Measurements from ENCODE around the gene TSHZ1.
"Not testable (repeated sequence)": the region's sequence is repeated elsewhere in the genome, so short reads cannot be mapped to it uniquely, and the experiment has no call there.

TSHZ1 gene

DNA sequence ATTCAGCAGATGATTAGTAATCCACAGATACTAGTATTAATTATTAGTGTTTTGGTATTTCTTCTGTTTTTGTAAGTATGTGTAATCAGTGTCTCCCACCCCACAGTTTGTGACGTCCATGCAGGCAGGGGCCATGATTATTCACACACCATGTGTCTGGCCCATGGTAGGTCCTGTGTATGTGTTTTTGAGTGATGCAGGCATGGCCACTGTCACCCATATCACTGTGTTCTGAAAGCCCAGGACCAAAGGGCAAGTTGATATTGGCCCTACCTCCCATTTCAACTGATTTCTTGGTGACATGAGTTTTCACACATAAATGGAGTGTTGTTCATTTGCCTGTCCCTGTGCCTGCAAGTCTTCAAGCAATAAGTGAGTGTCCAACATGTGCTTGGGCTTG is 104.0 kb downstream of the TSHZ1 start:
- DNase-seq (ENCODE audit: low read depth in 2 of 2), result no peak

DNA sequence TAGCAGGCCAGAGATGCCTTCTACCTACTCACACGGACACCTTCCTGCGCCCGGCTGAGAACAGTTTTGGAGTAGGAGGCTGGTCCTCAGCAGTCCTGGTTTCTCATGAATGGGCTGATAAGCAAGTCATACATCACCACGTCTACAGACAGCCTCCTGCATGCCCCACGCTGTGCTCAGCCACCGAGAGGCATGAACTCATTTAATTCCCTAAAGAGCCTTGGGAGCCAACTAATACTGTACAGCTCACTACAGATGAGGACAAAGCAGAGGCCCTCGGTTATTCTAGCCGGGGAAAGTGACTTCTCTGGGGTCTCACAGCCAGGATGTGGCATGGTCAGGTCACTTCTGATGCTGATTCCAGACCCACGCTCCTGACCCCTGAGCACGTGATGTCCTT is 105.6 kb downstream of the TSHZ1 start:
- no peak for DNase-seq (ENCODE audit: low read depth in 2 of 2)

DNA sequence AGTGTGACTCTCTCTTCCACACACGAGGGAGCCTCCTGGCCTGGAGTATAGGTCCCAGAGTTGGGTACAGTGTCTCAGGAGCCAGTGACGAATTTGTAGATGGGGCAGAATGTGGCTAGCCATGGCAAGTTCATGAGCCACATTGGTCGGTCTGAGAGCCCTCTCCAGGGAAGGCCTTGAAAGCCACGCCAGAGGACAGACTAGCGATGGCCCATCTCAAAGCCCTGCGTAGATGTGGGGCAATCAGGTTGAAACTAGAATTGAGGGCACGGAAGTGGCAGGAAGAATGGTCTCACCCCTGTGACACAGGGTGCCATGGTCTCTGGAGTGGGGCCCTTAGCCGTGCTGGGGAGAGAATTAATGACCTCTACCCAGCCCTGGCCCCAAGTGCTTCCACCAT is 106.2 kb downstream of the TSHZ1 start:
- DNase-seq (ENCODE audit: low read depth in 2 of 2), result no peak

DNA sequence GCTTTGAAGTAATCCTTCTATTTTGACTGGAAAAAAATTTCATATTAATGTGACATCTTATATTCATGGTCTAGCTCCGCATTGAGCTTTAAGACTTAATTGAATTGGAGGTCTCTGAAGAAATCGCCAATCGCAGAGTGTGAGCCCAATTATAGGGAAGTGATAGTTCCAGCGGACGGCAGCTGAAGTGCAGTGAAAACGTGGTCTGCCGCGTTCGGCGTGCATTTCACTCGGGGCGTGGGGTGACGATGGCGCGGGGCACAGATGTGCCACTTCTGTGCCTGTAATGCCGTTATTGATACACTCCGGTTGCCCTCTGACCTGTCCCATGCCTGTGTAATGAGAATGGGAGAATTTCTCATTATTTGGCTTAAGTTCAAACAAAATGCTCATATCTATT is 106.7 kb downstream of the TSHZ1 start:
- DNase-seq (ENCODE audit: low read depth in 2 of 2), result no peak

DNA sequence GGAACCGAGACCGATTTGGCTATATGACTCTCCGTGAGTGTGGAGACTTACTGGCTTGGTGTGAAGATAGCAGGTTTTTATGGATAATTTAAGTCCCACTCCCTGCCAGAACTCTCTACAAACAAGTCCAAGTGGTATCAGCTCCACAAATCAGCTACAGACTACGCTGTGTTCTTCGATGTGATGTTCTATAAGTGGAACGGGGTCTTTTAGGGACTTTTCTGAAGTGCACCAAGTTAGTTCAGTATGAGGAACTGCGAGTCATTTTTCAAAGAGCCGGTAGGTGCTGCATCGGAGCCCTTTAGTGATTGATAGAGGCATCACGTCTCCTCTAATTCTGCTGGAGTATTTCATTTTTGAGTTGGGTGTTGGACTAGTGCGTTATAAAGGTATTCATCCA is 107.1 kb downstream of the TSHZ1 start:
- DNase-seq (ENCODE audit: low read depth in 2 of 2), result no peak

DNA sequence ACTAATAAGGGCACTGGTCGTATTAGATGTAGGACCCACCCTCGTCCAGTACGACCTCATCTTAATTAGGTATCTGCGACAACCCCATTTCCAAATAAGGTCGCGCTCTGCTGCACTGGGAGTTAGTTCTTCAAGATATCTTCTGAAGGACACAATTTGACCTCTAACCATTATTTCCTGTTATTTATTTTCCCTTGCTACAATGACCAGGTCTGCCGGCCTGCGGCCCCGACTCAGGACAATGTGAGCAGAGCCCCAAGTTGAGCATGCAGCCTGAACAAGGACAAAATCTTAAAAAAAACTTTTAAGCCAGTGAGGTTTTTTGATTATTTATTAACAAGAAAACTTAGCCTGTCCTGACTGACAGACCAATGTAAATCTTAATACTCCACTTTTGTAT is 109.3 kb downstream of the TSHZ1 start:
- no peak for DNase-seq (ENCODE audit: low read depth in 2 of 2)

DNA sequence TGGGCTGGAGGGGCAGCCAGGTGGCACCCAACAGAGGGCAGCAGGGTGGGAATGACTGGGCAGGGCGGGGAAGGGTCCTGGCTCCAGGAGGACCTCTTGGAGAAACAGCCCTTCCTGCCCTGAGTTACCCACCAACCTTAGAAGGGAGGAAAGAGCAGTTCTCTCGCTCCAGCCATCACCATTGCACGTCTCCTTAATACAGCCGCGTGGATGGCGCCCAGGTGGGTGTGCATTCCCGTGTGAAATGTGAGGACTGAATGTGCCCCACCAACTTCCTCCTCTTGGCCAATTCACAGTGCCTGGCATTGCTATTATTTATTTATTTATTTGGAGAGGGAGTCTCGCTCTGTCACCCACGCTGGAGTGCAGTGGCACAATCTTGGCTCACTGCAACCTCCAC is 109.9 kb downstream of the TSHZ1 start:
- DNase-seq (ENCODE audit: low read depth in 2 of 2), result no peak

DNA sequence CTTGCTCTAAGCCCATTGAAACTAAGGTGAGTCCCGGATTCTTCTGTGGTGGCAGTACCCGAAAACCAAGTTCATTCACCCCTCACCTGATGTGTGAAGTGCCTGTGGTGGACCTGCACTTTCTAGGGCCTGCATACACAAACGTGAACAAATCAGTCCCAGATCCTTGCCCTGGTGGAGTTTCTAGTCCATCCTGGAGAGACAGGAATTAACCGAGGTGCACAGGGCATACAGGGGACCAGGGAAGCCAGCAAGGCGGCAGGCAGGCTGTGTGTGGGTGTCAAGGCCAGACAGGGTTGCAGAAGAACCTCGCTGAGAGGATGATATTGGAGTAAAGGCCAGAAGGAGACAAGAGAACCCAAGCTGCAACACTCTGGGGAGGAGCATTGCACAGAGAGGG is 110.8 kb downstream of the TSHZ1 start:
- DNase-seq (ENCODE audit: low read depth in 2 of 2), result no peak

DNA sequence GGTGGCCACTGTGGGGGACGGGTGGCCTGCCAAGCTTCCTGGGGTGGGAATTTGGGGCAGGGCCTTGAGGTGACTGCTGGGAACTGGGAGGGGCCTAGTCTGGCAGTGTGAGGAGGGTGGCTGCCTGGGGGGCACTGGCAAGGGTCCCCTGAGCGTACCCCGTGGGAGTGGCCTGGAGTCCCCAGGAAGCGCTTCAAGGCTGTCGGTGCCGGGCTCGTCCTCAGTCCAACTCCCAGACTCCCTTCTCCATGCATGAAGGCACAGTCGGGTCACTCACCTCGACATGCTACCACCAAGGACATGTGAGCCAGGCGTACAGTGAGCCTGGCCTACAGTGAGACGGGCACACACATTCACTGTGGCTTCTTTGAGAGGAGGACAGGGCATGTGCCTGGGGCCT is 111.6 kb downstream of the TSHZ1 start:
- DNase-seq (ENCODE audit: low read depth in 2 of 2), result no peak

DNA sequence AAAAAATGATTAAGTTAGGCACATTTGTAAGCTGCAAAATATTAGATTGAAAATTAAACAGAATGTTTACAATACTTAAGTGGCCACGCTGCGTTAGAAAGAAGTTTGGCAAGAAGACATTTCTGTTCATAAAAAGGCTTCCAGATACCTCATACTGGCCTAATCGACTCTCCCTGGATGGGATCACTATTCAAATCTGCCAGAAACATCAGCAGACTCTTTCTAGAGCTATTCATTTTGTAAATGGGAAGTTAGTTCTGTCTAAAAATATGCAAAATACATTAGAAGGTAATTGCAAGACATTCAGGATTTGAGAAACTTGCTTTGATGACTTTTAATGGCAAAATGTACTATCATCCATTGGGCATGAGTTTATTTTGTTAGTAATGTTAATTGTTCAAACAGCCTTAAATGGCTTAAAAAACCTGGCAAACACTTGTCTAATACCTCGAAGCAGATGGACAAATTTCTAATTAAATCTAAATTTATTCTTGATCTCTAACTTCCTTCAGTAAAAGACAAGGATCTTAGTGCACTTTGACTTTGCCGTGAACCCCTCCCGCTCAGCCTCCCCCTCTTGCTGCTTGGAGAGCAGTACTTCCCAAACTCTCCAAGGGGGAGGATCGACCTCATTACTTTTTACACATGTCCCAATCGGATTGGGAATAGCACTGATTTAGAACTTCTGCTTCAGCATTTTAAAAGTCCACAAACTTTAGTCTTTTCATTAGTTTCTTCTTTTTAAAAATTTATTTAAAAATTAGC is 113.4 kb downstream of the TSHZ1 start:
- DNase-seq (ENCODE audit: low read depth in 2 of 2), result no peak

DNA sequence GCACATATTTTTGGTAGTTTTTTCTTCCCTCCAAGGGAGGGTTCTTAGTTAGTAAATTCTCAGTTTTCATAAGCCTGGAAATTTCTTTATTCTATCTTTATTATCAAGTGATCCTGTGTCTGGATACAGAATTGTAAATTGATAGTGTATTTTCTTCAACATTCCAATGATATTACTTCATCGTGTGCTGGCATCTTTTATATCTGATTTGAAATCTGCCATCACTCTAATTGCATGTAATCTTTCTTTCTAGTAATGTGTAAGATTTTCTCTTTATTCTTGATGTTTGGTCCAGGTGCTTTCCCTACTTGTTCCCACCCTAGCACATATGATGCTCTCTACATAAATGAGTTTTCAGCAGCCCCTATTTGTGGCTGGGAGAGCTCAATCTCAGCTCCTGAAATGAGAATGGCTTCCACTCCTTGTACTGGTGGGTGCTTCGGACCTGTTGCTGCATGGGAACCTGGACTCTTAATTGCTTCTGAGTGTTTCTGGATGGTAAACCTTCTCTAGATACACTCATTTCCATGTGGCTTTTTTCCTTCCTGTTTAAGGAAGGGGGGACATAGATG is 114.2 kb downstream of the TSHZ1 start:
- DNase-seq (ENCODE audit: low read depth in 2 of 2), result no peak

DNA sequence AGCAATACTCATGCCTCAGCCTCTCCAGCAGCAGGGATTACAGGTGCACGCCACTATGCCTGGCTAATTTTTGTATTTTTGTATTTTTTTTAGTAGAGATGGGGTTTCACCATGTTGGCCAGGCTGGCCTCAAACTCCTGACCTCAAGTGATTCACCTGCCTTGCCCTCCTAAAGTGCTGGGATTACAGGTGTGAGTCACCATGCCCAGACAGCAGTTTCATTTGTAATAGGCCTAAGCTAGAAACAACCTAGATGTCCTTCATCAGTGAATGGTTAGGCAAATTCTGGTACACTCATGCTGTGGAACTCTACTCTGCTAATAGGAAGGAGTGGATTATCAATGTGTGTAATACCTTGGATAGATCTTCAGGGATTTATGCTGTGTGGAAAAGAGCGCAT is 119.2 kb downstream of the TSHZ1 start:
- not testable (repeated sequence) for DNase-seq (ENCODE audit: low read depth in 2 of 2)

DNA sequence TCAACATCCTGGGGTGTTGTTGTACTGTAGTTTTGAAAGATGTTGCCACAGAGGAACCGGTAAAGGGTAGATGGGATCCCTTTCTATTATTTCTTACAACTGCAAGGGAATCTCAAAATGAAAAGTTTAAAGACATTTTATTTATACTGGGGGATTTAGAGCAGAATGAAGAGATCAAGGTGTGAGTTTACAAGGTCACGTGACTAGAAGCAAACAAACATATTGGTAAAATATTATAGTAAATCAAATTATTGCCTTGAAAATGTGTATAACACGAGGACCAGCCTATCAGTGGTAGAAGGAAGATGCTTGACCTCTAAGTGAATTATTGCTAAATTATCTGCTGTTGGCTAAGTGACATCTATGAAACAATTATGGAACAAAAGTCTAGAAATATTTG is 119.7 kb downstream of the TSHZ1 start:
- no peak for DNase-seq (ENCODE audit: low read depth in 2 of 2)

DNA sequence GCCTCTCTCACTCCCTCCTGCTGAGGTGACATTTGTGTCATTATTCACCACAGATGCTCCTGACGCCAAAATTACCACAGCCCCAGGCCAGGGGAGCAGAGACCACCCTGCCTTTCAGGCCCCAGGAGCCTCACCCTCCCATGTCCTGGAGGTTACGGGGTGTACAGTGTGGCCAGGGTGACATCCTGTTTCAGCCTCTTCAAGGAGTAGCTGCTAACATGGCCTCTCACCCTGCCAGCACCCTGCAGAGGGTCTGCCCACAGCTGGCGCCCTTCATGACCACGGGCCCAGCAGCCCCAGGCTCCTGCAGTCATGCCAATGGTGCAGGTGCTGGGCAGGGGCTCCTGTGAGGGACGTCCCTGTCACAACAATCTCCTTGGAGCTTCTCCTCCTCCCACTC is 124.3 kb downstream of the TSHZ1 start:
- DNase-seq (ENCODE audit: low read depth in 2 of 2), result no peak

DNA sequence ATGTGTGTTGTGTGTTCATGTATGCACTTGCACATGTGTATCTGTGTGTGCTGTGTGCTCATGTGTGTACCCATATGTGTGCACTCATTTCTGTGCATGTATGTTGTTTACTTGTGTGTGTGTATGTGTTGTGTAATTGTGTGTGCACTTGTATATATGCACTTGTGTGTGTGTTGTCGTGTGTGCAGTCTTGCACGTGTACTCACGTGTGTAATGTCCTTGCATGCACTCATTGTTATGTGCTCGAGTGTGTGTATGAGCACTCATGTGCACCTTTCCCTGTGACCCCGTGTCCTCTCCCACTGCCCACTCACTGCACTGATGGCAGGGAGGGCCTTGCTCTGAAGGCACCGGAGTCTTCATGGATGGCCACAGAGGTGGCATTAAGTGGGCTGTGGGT is 124.9 kb downstream of the TSHZ1 start:
- DNase-seq (ENCODE audit: low read depth in 2 of 2), result no peak

DNA sequence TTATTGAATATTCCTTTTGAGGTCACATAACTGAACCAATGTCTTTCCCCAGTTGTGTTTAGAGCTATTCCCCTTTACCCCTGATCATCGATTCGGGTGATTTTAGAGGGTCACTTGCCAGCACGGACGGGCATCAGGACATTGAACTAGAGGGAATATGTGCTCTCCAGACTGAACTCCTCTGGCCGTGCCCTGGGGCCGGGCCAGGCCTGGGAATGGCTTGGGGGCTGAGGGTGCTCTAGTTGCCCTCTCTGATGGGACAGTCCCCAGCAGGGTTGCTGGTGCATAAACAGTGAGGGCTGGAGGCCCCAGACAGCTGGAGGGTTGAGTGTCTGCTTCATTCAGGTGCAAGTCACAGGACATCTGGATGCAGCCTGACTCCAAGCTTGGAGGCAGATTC is 126.2 kb downstream of the TSHZ1 start:
- no peak for DNase-seq (ENCODE audit: low read depth in 2 of 2)

DNA sequence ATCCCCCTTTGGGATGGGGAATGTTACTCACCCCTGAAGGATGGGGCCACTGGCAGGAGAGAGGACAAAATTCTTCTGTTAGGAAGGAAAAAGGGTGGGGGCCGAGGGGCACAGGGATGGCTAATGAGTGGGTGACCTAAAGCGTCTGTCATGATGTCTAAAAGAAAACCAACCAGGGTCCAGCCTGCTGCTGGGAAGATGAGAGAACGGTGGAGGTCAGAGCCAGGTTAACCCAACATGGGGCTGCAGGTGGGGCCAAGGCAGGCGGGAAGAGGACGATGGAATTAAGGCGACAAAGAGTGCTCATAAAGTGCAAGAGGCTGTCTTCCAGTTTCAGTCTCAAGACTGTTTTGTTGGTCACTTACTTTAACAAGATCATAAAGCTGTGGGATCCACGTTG is 126.8 kb downstream of the TSHZ1 start:
- no peak for DNase-seq (ENCODE audit: low read depth in 2 of 2)

DNA sequence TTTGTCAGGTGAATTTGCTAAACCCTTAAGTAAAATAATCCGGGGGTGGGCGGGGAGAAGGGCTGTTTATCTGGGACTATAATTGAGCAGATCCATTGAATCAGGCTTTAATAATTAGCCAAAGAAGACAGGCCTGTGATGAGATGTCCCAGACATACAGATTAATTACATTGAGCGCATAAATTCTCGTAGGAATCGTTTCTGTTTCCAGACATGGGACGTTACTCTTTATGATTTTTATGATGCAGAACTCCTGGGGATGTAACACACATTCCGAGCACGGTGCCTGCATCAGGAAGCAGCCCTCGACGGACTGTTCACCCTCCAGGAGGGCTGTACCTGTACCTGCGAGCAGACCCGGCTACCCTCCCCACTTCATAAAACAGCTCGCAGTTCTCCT is 128.0 kb downstream of the TSHZ1 start:
- DNase-seq (ENCODE audit: low read depth in 2 of 2), result no peak

Measured in fibroblast of skin of left biceps (primary cell).